Spleen (tissue), 7 donors: Measurements from ENCODE around the gene C19orf12.

Experiments
- POLR2AphosphoS5 ChIP-seq, 3 donors: sonication (generic); formaldehyde crosslinking; IDR thresholded peaks; one replicate each; pipeline ENCODE4 v1.5.1; 2017; ENCODE audit warnings: antibody characterized with exemption in 3 of 3
- TF ChIP-seq, protein P1 (sequence below), 11 experiments: fragments of 200-600 bp in 7 of 11; fragments of 450-650 bp in 4 of 11; sonication (generic) in 4 of 11; IDR thresholded peaks in 8 of 11; conservative IDR thresholded peaks in 3 of 11; 1 replicate in 7 of 11; 2 replicates in 4 of 11; pipeline versions ENCODE4 v1.4.0 to v1.8.0; 2016 to 2021; ENCODE audit warnings: antibody characterized with exemption in 11 of 11, inconsistent platforms in 4 of 11, mild to moderate bottlenecking in 1 of 11
- donor health status: DM: no; HTN: no; CAD: no; lungs with moderate emphysema.
- donor health status: DM: no; HTN: no; CAD: no.
- donor health status: DM: no; HTN: no; CAD: no.

DNA sequence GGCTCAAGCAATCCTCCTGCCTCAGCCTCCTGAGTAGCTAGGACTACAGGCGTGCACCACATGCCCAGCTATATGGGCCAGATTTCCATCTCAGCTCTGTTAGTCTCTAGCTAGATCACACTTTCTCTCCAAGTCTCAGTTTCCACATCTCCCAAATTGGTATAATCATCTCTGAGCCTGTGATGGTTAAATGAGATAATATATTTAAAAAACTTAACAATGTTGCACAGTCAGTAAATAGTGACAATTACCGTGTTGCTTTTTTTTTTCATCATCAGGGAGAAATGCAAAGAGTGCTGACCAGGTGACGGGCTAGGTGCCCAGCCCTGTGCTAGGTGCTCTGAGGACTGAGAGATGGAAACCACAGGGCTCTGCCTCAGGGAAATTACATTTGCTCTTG is 36.9 kb upstream of the C19orf12 start:
- no peak for TF ChIP-seq POLR2AphosphoS5 (IDR thresholded peaks at IDR 0.05)
- TF ChIP-seq, protein P1, sequence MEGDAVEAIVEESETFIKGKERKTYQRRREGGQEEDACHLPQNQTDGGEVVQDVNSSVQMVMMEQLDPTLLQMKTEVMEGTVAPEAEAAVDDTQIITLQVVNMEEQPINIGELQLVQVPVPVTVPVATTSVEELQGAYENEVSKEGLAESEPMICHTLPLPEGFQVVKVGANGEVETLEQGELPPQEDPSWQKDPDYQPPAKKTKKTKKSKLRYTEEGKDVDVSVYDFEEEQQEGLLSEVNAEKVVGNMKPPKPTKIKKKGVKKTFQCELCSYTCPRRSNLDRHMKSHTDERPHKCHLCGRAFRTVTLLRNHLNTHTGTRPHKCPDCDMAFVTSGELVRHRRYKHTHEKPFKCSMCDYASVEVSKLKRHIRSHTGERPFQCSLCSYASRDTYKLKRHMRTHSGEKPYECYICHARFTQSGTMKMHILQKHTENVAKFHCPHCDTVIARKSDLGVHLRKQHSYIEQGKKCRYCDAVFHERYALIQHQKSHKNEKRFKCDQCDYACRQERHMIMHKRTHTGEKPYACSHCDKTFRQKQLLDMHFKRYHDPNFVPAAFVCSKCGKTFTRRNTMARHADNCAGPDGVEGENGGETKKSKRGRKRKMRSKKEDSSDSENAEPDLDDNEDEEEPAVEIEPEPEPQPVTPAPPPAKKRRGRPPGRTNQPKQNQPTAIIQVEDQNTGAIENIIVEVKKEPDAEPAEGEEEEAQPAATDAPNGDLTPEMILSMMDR (IDR thresholded peaks at IDR 0.05 in 8 of 11, conservative IDR thresholded peaks at IDR 0.05 in 3 of 11), result no peak
